GM19025 (cell line): ENCODE measurements around the gene IL18.
"Not testable (repeated sequence)": the region's sequence is repeated elsewhere in the genome, so short reads cannot be mapped to it uniquely, and the experiment has no call there.

Experiments
- ATAC-seq: cut with Tn5 transposase; IDR thresholded peaks from one replicate; pipeline ENCODE4 v1.9.1; 2021; ENCODE audit warnings: mild to moderate bottlenecking, low read depth, moderate library complexity; ENCODE audit not compliant: unreplicated experiment

The IL18 gene

GRCh38 chr11:112123129-112123528 lies 40.8 kb downstream of the IL18 start:
- no peak for ATAC-seq

GRCh38 chr11:112121981-112122615 lies 41.8 kb downstream of the IL18 start:
- no peak for ATAC-seq

GRCh38 chr11:112118176-112118575 lies 45.7 kb downstream of the IL18 start:
- ATAC-seq, result no peak

GRCh38 chr11:112115386-112115785 lies 48.5 kb downstream of the IL18 start:
- ATAC-seq, result no peak

- ATAC-seq, result no peak
Observed at GRCh38 chr11:112114460-112114859, 49.4 kb downstream of the IL18 start.

- ATAC-seq, result no peak
Observed at GRCh38 chr11:112113539-112114457, 50.1 kb downstream of the IL18 start.

- no peak for ATAC-seq
Observed at GRCh38 chr11:112106070-112106469, 57.8 kb downstream of the IL18 start.

- ATAC-seq, result no peak
Observed at GRCh38 chr11:112103446-112103845, 60.4 kb downstream of the IL18 start.

- ATAC-seq, result no peak
Observed at GRCh38 chr11:112100462-112100861, 63.4 kb downstream of the IL18 start.

GRCh38 chr11:112097734-112098528 lies 66.0 kb downstream of the IL18 start:
- no peak for ATAC-seq

- ATAC-seq, result no peak
Observed at GRCh38 chr11:112096194-112096593, 67.7 kb downstream of the IL18 start.

- ATAC-seq, result not testable (repeated sequence)
Observed at GRCh38 chr11:112095302-112095701, 68.6 kb downstream of the IL18 start.
